GM19324 (cell line): ENCODE data around the gene DHCR24.
A peak's percentile ranks its signal among the peaks of the same experiment; 100 is the strongest.
"Not testable (repeated sequence)": the region's sequence is repeated elsewhere in the genome, so short reads cannot be mapped to it uniquely, and the experiment has no call there.

Source experiments
- ATAC-seq: cut with Tn5 transposase; IDR thresholded peaks from one replicate; pipeline ENCODE4 v1.9.1; 2021; ENCODE audit warnings: mild to moderate bottlenecking, moderate library complexity; ENCODE audit not compliant: unreplicated experiment, low FRiP score

DHCR24 gene

GRCh38 chr1:54886724-54887664 lies at the start of gene DHCR24:
Gene DHCR24 (minus strand): TSS chr1:54887195. CDS start chr1:54887119, 76 bp downstream.
- ATAC-seq: peak; percentile 97

- no peak for ATAC-seq
Observed at GRCh38 chr1:54936791-54937190, 49.8 kb upstream of the DHCR24 start.

- no peak for ATAC-seq
Observed at GRCh38 chr1:54934869-54935268, 47.9 kb upstream of the DHCR24 start.

- ATAC-seq: not testable (repeated sequence)
Observed at GRCh38 chr1:54934081-54934480, 47.1 kb upstream of the DHCR24 start.

GRCh38 chr1:54931275-54931840 lies 44.4 kb upstream of the DHCR24 start:
- no peak for ATAC-seq

GRCh38 chr1:54929700-54930099 lies 42.7 kb upstream of the DHCR24 start:
- no peak for ATAC-seq

- no peak for ATAC-seq
Observed at GRCh38 chr1:54928327-54928726, 41.3 kb upstream of the DHCR24 start.

- no peak for ATAC-seq
Observed at GRCh38 chr1:54927472-54928240, 40.7 kb upstream of the DHCR24 start.

GRCh38 chr1:54926970-54927369 lies 40.0 kb upstream of the DHCR24 start:
- no peak for ATAC-seq

GRCh38 chr1:54922921-54923421 lies 36.0 kb upstream of the DHCR24 start:
- ATAC-seq: no peak

GRCh38 chr1:54922040-54922761 lies 35.2 kb upstream of the DHCR24 start:
- no peak for ATAC-seq

GRCh38 chr1:54919367-54920359 lies 32.7 kb upstream of the DHCR24 start:
- ATAC-seq: no peak

- ATAC-seq: not testable (repeated sequence)
Observed at GRCh38 chr1:54911076-54911475, 24.1 kb upstream of the DHCR24 start.

GRCh38 chr1:54906586-54906985 lies 19.6 kb upstream of the DHCR24 start:
- ATAC-seq: no peak

GRCh38 chr1:54904476-54905048 lies 17.6 kb upstream of the DHCR24 start:
- no peak for ATAC-seq

- ATAC-seq: no peak
Observed at GRCh38 chr1:54894271-54894670, 7.3 kb upstream of the DHCR24 start.

- no peak for ATAC-seq
Observed at GRCh38 chr1:54892586-54892985, 5.6 kb upstream of the DHCR24 start.

GRCh38 chr1:54889132-54889725 lies 2.2 kb upstream of the DHCR24 start:
- ATAC-seq: no peak
